Measurements from ENCODE around the gene CCN5.
"Not testable (repeated sequence)": the region's sequence is repeated elsewhere in the genome, so short reads cannot be mapped to it uniquely, and the experiment has no call there.

The CCN5 gene

GRCh38 chr20:44695674-44696300 is 19.4 kb upstream of the CCN5 start:
- DNase-seq, result no peak

GRCh38 chr20:44696315-44696714 is 18.9 kb upstream of the CCN5 start:
- no peak for DNase-seq

GRCh38 chr20:44697041-44697440 is 18.1 kb upstream of the CCN5 start:
- DNase-seq, result not testable (repeated sequence)

- no peak for DNase-seq
Observed at GRCh38 chr20:44698351-44698750, 16.8 kb upstream of the CCN5 start.

GRCh38 chr20:44700306-44700705 is 14.9 kb upstream of the CCN5 start:
- no peak for DNase-seq

GRCh38 chr20:44701118-44701857 is 13.9 kb upstream of the CCN5 start:
- DNase-seq, result no peak

GRCh38 chr20:44701858-44702256 is 13.3 kb upstream of the CCN5 start:
- DNase-seq, result no peak

- DNase-seq, result no peak
Observed at GRCh38 chr20:44702776-44703175, 12.4 kb upstream of the CCN5 start.

- no peak for DNase-seq
Observed at GRCh38 chr20:44703183-44703925, 11.8 kb upstream of the CCN5 start.

- no peak for DNase-seq
Observed at GRCh38 chr20:44703956-44704488, 11.1 kb upstream of the CCN5 start.

- DNase-seq, result no peak
Observed at GRCh38 chr20:44704551-44704971, 10.6 kb upstream of the CCN5 start.

- no peak for DNase-seq
Observed at GRCh38 chr20:44705364-44706094, 9.6 kb upstream of the CCN5 start.

- no peak for DNase-seq
Observed at GRCh38 chr20:44706301-44707017, 8.7 kb upstream of the CCN5 start.

- no peak for DNase-seq
Observed at GRCh38 chr20:44707018-44707579, 8.1 kb upstream of the CCN5 start.

- DNase-seq, result no peak
Observed at GRCh38 chr20:44709380-44709779, 5.8 kb upstream of the CCN5 start.

- DNase-seq, result no peak
Observed at GRCh38 chr20:44709797-44710196, 5.4 kb upstream of the CCN5 start.

GRCh38 chr20:44711237-44711636 is 3.9 kb upstream of the CCN5 start:
- DNase-seq, result no peak

GRCh38 chr20:44714102-44714700 is 968 bp upstream of the CCN5 start:
- DNase-seq, result no peak

- no peak for DNase-seq
Observed at GRCh38 chr20:44715499-44716308, 535 bp downstream of the CCN5 start.

- DNase-seq, result no peak
Observed at GRCh38 chr20:44716309-44717106, 1.3 kb downstream of the CCN5 start.

All from activated CD4-positive, alpha-beta T cell treated with anti-CD3 and anti-CD28 coated beads, Interleukin-2, amount 50 U/mL, for 1 hour (primary cell).